Activated CD8-positive, alpha-beta memory T cell treated with anti-CD3 and anti-CD28 coated beads for 4 hours (primary cell): Measurements from ENCODE around the gene WHRN.

Experiments used
- DNase-seq, 2 donors: peaks; one replicate each; pipeline ENCODE4 v3.0.0-alpha.2; 2020; ENCODE audit warnings: low read depth in 2 of 2

WHRN gene

GRCh38 chr9:114450833-114451706 lies 54.2 kb downstream of the WHRN start:
- no peak for DNase-seq

- DNase-seq: no peak
These were observed 55.1 kb downstream of the WHRN start for GRCh38 chr9:114450181-114450580.

GRCh38 chr9:114449236-114449635 lies 56.0 kb downstream of the WHRN start:
- DNase-seq: no peak

GRCh38 chr9:114448706-114449105 lies 56.6 kb downstream of the WHRN start:
- no peak for DNase-seq

GRCh38 chr9:114446672-114447450 lies 58.4 kb downstream of the WHRN start:
- DNase-seq: no peak

- DNase-seq: no peak
These were observed 59.2 kb downstream of the WHRN start for GRCh38 chr9:114446036-114446435.

- no peak for DNase-seq
These were observed 59.7 kb downstream of the WHRN start for GRCh38 chr9:114445616-114446015.

- no peak for DNase-seq
These were observed 63.3 kb downstream of the WHRN start for GRCh38 chr9:114442022-114442421.

GRCh38 chr9:114437401-114437893 lies 67.8 kb downstream of the WHRN start:
- no peak for DNase-seq

GRCh38 chr9:114434878-114435311 lies 70.4 kb downstream of the WHRN start:
- DNase-seq: no peak

- DNase-seq: no peak
These were observed 71.5 kb downstream of the WHRN start for GRCh38 chr9:114433720-114434255.

- no peak for DNase-seq
These were observed 72.2 kb downstream of the WHRN start for GRCh38 chr9:114433086-114433485.

GRCh38 chr9:114432323-114433067 lies 72.8 kb downstream of the WHRN start:
- no peak for DNase-seq

- no peak for DNase-seq
These were observed 73.5 kb downstream of the WHRN start for GRCh38 chr9:114431770-114432169.

- DNase-seq: no peak
These were observed 74.3 kb downstream of the WHRN start for GRCh38 chr9:114431003-114431402.

- no peak for DNase-seq
These were observed 74.8 kb downstream of the WHRN start for GRCh38 chr9:114430457-114430856.

GRCh38 chr9:114429488-114429887 lies 75.8 kb downstream of the WHRN start:
- no peak for DNase-seq

GRCh38 chr9:114428466-114428865 lies 76.8 kb downstream of the WHRN start:
- no peak for DNase-seq

GRCh38 chr9:114427644-114428043 lies 77.6 kb downstream of the WHRN start:
- DNase-seq: no peak

- no peak for DNase-seq
These were observed 79.0 kb downstream of the WHRN start for GRCh38 chr9:114426046-114426948.

GRCh38 chr9:114425126-114425525 lies 80.1 kb downstream of the WHRN start:
- DNase-seq: no peak
